OCI-LY7 (cell line): ENCODE data around the gene CCR3. TPM values are rescaled to one million over a fixed set of nuclear protein-coding genes. Genes with fewer than 3 reads are reported as not detected.

ENCODE experiments used
- BruUV-seq: library from RNA; stranded (reverse); fragments of 400-500 nt; replicated peaks from 2 replicates; lab custom pipeline; 2021; lab: Mats Ljungman, UMichigan
- CTCF ChIA-PET: fragments of 300-600 bp; sonication (Branson Sonifier 250); formaldehyde crosslinking; loops from one replicate; lab custom pipeline; 2022; ENCODE audit warnings: antibody characterized with exemption; ENCODE audit not compliant: unreplicated experiment; lab: Charles Lee
- POLR2A ChIA-PET: fragments of 300-600 bp; sonication (Branson Sonifier 250); formaldehyde crosslinking; loops from one replicate; lab custom pipeline; 2022; ENCODE audit warnings: antibody characterized with exemption; lab: Charles Lee
- DNase-seq: peaks from one replicate; pipeline ENCODE4 v3.0.0-alpha.2; 2015; ENCODE audit warnings: low spot score
- H2AFZ ChIP-seq: fragments of 200-600 bp; sonication (generic), shearing (Covaris generic); 2 replicates; pipeline ENCODE4 v1.6.1; 2014; ENCODE audit warnings: mild to moderate bottlenecking, antibody characterized with exemption, low read length, moderate library complexity
- H3K27ac ChIP-seq: fragments of 200-600 bp; sonication (generic); 2 replicates; pipeline ENCODE4 v1.5.1; 2014; ENCODE audit warnings: mixed run types, low read depth, mild to moderate bottlenecking, moderate library complexity, low read length, inconsistent platforms; ENCODE audit not compliant: poor library complexity, severe bottlenecking
- H3K36me3 ChIP-seq: fragments of 200-600 bp; sonication (generic); 2 replicates; pipeline ENCODE4 v1.6.1; 2014; ENCODE audit warnings: mild to moderate bottlenecking, antibody characterized with exemption, low read length, moderate library complexity, mixed read lengths; ENCODE audit not compliant: insufficient read depth
- H3K4me1 ChIP-seq: fragments of 200-600 bp; sonication (generic); 2 replicates; pipeline ENCODE4 v1.5.1; 2014; ENCODE audit warnings: mild to moderate bottlenecking, low read length; ENCODE audit not compliant: insufficient read depth, poor library complexity, severe bottlenecking
- H3K4me2 ChIP-seq: fragments of 200-600 bp; sonication (generic); 2 replicates; pipeline ENCODE4 v1.6.1; 2014; ENCODE audit warnings: mild to moderate bottlenecking, low read length
- H3K4me3 ChIP-seq: fragments of 200-600 bp; sonication (generic); 2 replicates; pipeline ENCODE4 v1.5.1; 2014; ENCODE audit warnings: mild to moderate bottlenecking, low read depth, low read length; ENCODE audit not compliant: poor library complexity, severe bottlenecking
- H3K79me2 ChIP-seq: fragments of 200-600 bp; sonication (generic); 2 replicates; pipeline ENCODE4 v1.6.1; 2016; ENCODE audit warnings: low read depth, mild to moderate bottlenecking, low read length, moderate library complexity, mixed read lengths; ENCODE audit not compliant: insufficient read depth
- H3K9me2 ChIP-seq: fragments of 200-600 bp; sonication (generic); 2 replicates; pipeline ENCODE4 v1.6.1; 2016; ENCODE audit warnings: mild to moderate bottlenecking, low read length, mixed read lengths; ENCODE audit not compliant: insufficient read depth
- H3K9me3 ChIP-seq: fragments of 200-600 bp; sonication (generic); 2 replicates; pipeline ENCODE4 v1.6.1; 2014; ENCODE audit warnings: mild to moderate bottlenecking, mixed run types, low read length, mixed read lengths
- H4K20me1 ChIP-seq: fragments of 200-600 bp; sonication (generic); 2 replicates; pipeline ENCODE4 v1.6.1; 2014; ENCODE audit warnings: mild to moderate bottlenecking, antibody characterized with exemption, low read length, moderate library complexity, mixed read lengths; ENCODE audit not compliant: insufficient read depth
- EZH2phosphoT487 ChIP-seq: fragments of 200-600 bp; sonication (generic); IDR thresholded peaks from 2 replicates; pipeline ENCODE4 v1.6.1; 2018; ENCODE audit warnings: low read depth, borderline replicate concordance, mild to moderate bottlenecking, mixed run types, antibody characterized with exemption, low read length, moderate library complexity, mixed read lengths
- intact Hi-C: fragments of 100-400 bp; cut with micrococcal nuclease; formaldehyde crosslinking; loops from one replicate; pipeline ENCODE4 v1.10.0; 2022; ENCODE audit not compliant: unreplicated experiment
- total RNA-seq, 2 experiments: library from RNA; depleted of rRNA in 1 of 2; stranded (reverse); fragments of >200 nt in 1 of 2; shearing (Covaris generic) in 1 of 2; gene quantifications; 2 replicates each; pipeline ENCODE4 v1.2.3, GENCODE V29; 2014 to 2022
- TF ChIP-seq, protein P1 (sequence below): fragments of 200-600 bp; sonication (generic); conservative IDR thresholded peaks from 2 replicates; pipeline ENCODE4 v1.5.1; 2014; ENCODE audit warnings: mild to moderate bottlenecking, antibody characterized with exemption, low read length, moderate library complexity, mixed read lengths

Gene CCR3
- total RNA-seq, 2 experiments from 2014 or later: not detected

DNA sequence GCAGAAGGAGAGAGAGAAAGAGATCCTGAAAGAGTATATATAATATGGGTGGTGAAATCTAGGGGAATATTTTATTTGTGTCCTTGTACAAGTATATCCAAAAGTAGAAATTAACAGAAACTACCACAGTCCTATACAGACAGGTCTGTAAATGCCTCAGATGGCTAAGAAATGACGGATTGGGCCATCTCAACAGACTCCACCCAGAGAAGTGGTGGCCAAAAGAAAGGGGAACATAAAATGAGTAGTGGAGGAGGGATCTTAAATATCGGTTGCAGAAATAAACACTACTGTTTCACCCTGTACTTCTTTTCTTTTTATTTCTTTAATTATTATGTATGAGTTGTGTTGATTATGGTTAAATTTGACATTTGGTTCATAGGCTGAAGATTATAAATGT lies 47.7 kb downstream of the CCR3 start:
- H3K79me2 ChIP-seq: no peaks in the 10 kb centered on the region
- no peak for DNase-seq
- BruUV-seq: no TSS peak
- no peak overlapping the region for H3K4me2 ChIP-seq
- no peak overlapping the region for H2AFZ ChIP-seq
- H3K9me3 ChIP-seq: no peaks in the 10 kb centered on the region
- CTCF ChIA-PET: no interaction called here
- intact Hi-C loops: no loop called here
- TF ChIP-seq, protein P1, sequence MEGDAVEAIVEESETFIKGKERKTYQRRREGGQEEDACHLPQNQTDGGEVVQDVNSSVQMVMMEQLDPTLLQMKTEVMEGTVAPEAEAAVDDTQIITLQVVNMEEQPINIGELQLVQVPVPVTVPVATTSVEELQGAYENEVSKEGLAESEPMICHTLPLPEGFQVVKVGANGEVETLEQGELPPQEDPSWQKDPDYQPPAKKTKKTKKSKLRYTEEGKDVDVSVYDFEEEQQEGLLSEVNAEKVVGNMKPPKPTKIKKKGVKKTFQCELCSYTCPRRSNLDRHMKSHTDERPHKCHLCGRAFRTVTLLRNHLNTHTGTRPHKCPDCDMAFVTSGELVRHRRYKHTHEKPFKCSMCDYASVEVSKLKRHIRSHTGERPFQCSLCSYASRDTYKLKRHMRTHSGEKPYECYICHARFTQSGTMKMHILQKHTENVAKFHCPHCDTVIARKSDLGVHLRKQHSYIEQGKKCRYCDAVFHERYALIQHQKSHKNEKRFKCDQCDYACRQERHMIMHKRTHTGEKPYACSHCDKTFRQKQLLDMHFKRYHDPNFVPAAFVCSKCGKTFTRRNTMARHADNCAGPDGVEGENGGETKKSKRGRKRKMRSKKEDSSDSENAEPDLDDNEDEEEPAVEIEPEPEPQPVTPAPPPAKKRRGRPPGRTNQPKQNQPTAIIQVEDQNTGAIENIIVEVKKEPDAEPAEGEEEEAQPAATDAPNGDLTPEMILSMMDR: no peak
- no peak for TF ChIP-seq EZH2phosphoT487
- POLR2A ChIA-PET: no interaction called here
- no peak overlapping the region for H3K27ac ChIP-seq
- no peaks in the 10 kb centered on the region for H4K20me1 ChIP-seq
- H3K4me3 ChIP-seq: no peak overlapping the region
- no peaks in the 10 kb centered on the region for H3K36me3 ChIP-seq
- H3K4me1 ChIP-seq: no peaks in the 10 kb centered on the region
- no peaks in the 10 kb centered on the region for H3K9me2 ChIP-seq

DNA sequence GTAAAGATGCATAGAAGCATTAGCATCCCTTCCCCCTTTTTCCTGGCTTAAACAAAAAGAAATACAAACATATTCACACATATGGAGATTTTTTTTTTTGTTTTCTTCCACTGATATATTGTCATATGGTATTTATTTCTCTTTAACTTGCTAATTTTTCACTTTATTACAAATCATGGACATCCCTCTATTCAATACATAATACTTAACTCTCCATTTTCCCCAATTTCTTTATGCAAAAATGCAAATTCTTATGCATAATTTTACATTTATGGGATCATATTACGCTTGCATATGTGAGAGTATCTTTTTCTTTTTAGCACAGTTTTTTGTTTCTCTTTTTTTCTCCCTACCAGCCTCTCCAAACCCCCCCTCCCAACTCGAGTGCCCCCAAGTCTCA lies 48.8 kb downstream of the CCR3 start:
- ChIA-PET CTCF (no interaction called here), POLR2A (interaction anchor here (0.6 kb wide), 1 partner anchor 39 kb away, joined by 3 read pairs; no protein-coding TSS in a partner anchor)

DNA sequence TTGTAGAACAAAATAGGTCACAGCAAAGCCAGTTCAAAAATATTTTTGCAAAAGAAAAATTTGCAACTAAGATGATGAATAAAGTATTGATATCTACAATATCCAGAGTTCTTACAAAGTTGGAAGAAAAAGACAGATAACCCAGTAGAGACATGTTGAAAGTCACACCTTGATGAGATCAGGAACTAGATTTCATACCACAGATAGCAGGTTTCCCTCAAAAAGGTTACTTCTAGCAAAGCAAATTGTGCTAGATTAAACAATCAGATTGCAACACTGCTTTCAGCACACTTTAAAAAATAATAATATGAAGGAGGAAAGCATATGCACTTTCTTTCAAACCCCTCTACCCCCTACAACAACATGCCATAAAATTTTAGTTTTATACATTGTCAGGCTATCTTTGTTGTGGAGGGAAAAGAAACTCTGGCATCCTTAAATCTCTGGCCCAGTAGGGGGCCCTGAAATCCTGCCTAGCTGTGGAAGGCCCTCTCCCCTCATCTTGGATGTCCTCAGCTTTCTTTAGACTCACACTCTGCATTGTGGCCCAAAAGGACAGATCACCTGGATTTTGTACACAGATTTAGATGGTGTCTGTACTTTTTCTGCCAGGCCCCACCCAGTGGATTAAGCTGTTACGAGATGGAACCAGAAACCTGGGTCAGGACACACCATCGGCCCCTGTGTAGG lies 50.9 kb downstream of the CCR3 start:
- no peaks in the 10 kb centered on the region for H3K9me3 ChIP-seq
- TF ChIP-seq, protein P1: peak; percentile 56; the same call in 1 of the 2 replicates
- TF ChIP-seq EZH2phosphoT487: no peak
- H3K4me2 ChIP-seq: no peak overlapping the region
- no peak overlapping the region for H3K27ac ChIP-seq
- intact Hi-C loops: no loop called here
- H3K4me3 ChIP-seq: no peak overlapping the region
- POLR2A ChIA-PET: no interaction called here
- BruUV-seq: no TSS peak
- no peaks in the 10 kb centered on the region for H4K20me1 ChIP-seq
- H3K4me1 ChIP-seq: no peaks in the 10 kb centered on the region
- H2AFZ ChIP-seq: no peak overlapping the region
- H3K9me2 ChIP-seq: no peaks in the 10 kb centered on the region
- no peak for DNase-seq
- no peaks in the 10 kb centered on the region for H3K79me2 ChIP-seq
- no peaks in the 10 kb centered on the region for H3K36me3 ChIP-seq
- CTCF ChIA-PET: no interaction called here

More for the DNA sequence above, 48.8 kb downstream of the CCR3 start:
- Histone ChIP-seq H2AFZ (no peak overlapping the region), H4K20me1 (no peaks in the 10 kb centered on the region), H3K9me2 (no peaks in the 10 kb centered on the region), H3K9me3 (no peaks in the 10 kb centered on the region), H3K4me1 (no peaks in the 10 kb centered on the region), H3K36me3 (no peaks in the 10 kb centered on the region), H3K79me2 (no peaks in the 10 kb centered on the region), H3K27ac (no peak overlapping the region), H3K4me3 (no peak overlapping the region), H3K4me2 (no peak overlapping the region)
- intact Hi-C loops: no loop called here
- BruUV-seq: no TSS peak
- TF ChIP-seq, protein P1: no peak
- TF ChIP-seq EZH2phosphoT487: no peak
- DNase-seq: no peak
